H1 (cell line): ENCODE measurements around the gene MAPK11. TPM values are rescaled to one million over a fixed set of nuclear protein-coding genes. Genes with fewer than 3 reads are reported as not detected.

Experiments
- CTCF ChIA-PET: fragments of 300-600 bp; sonication (Branson Sonifier 250); formaldehyde crosslinking; loops from one replicate; lab custom pipeline; 2021; ENCODE audit not compliant: partially characterized antibody; lab: Charles Lee
- POLR2A ChIA-PET: fragments of 300-600 bp; sonication (Branson Sonifier 250); formaldehyde crosslinking; loops from one replicate; lab custom pipeline; 2021; ENCODE audit warnings: inconsistent platforms; ENCODE audit not compliant: partially characterized antibody; lab: Charles Lee
- DNase-seq, 2 experiments: peaks; one replicate each; pipeline versions ENCODE4 v3.0.0 to v3.0.0-alpha.2; 2010 to 2022; ENCODE audit warnings: low spot score in 2 of 2, low read depth in 1 of 2, mixed read lengths in 1 of 2
- FAIRE-seq: peaks from 2 replicates; lab custom pipeline; 2011; peaks lifted over from hg19 to GRCh38; lab: Jason Lieb, UNC
- H2AFZ ChIP-seq: 2 replicates; pipeline ENCODE4 v1.8.1; 2012; ENCODE audit warnings: low read length, inconsistent platforms
- H2AK5ac ChIP-seq: 2 replicates; pipeline ENCODE4 v1.6.1; 2013; ENCODE audit warnings: low read depth, low read length
- H2BK120ac ChIP-seq: replicated peaks from 2 replicates; pipeline ENCODE3; 2013; ENCODE audit warnings: low read depth, low read length, inconsistent platforms
- H2BK12ac ChIP-seq: 2 replicates; pipeline ENCODE4 v1.6.1; 2013; ENCODE audit warnings: low read depth, low read length
- H2BK15ac ChIP-seq: 2 replicates; pipeline ENCODE4 v1.6.1; 2013; ENCODE audit warnings: low read length
- H2BK20ac ChIP-seq: 2 replicates; pipeline ENCODE4 v1.6.1; 2013; ENCODE audit warnings: low read length
- H2BK5ac ChIP-seq: 2 replicates; pipeline ENCODE4 v1.6.1; 2013; ENCODE audit warnings: low read depth, low read length
- H3K14ac ChIP-seq: 2 replicates; pipeline ENCODE4 v1.6.1; 2013; ENCODE audit warnings: inconsistent platforms; ENCODE audit not compliant: insufficient read length
- H3K18ac ChIP-seq: 2 replicates; pipeline ENCODE4 v1.6.1; 2013; ENCODE audit warnings: low read length; ENCODE audit errors: extremely low read depth
- H3K23ac ChIP-seq: 2 replicates; pipeline ENCODE4 v1.6.1; 2013; ENCODE audit warnings: inconsistent platforms; ENCODE audit not compliant: insufficient read length
- H3K23me2 ChIP-seq: 2 replicates; pipeline ENCODE4 v1.6.1; 2013; ENCODE audit warnings: low read depth, low read length
- H3K27ac ChIP-seq: 2 replicates; pipeline ENCODE4 v1.6.1; 2011; ENCODE audit warnings: low read depth, low read length, inconsistent platforms
- H3K27me3 ChIP-seq, 4 experiments: replicated peaks in 1 of 4; 1 replicate in 1 of 4; 2 replicates in 3 of 4; pipeline versions ENCODE4 v1.6.1 to v1.8.1; 2011 to 2013; ENCODE audit warnings: low read length in 3 of 4, mild to moderate bottlenecking in 3 of 4, inconsistent platforms in 2 of 4, mixed read lengths in 2 of 4, moderate library complexity in 1 of 4; ENCODE audit not compliant: control insufficient read depth in 3 of 4, insufficient read depth in 3 of 4; ENCODE audit errors: extremely low read depth in 1 of 4
- H3K36me3 ChIP-seq, 4 experiments: 2 replicates each; pipeline versions ENCODE4 v1.6.1 to v1.8.1; 2011 to 2013; ENCODE audit warnings: mild to moderate bottlenecking in 4 of 4, low read length in 3 of 4, moderate library complexity in 2 of 4, control low read depth in 1 of 4, inconsistent platforms in 1 of 4; ENCODE audit not compliant: insufficient read depth in 4 of 4, control insufficient read depth in 2 of 4
- H3K4ac ChIP-seq: replicated peaks from 2 replicates; pipeline ENCODE3; 2013; ENCODE audit warnings: low read length, low read depth, mixed read lengths, inconsistent platforms; ENCODE audit not compliant: insufficient read length
- H3K4me1 ChIP-seq, 4 experiments: replicated peaks in 1 of 4; 1 replicate in 1 of 4; 2 replicates in 3 of 4; pipeline versions ENCODE4 v1.6.1 to v1.8.1; 2011 to 2013; ENCODE audit warnings: low read length in 3 of 4, inconsistent platforms in 2 of 4, mixed read lengths in 1 of 4; ENCODE audit not compliant: insufficient read depth in 4 of 4, control insufficient read depth in 3 of 4
- H3K4me2 ChIP-seq, 2 experiments: 2 replicates each; pipeline versions ENCODE4 v1.6.1 to v1.8.1; 2011 to 2013; ENCODE audit warnings: low read depth in 2 of 2, low read length in 2 of 2, control low read depth in 1 of 2, inconsistent platforms in 1 of 2, mild to moderate bottlenecking in 1 of 2; ENCODE audit not compliant: insufficient read depth in 1 of 2
- H3K4me3 ChIP-seq, 4 experiments: fragments of 200-600, 300-600 bp in 1 of 4; sonication (generic), shearing (Covaris generic), sonication (Bioruptor Twin) in 1 of 4; 2 replicates each; pipeline versions ENCODE4 v1.5.1 to v1.8.1; 2011 to 2016; ENCODE audit warnings: low read length in 4 of 4, low read depth in 3 of 4, control low read depth in 2 of 4, inconsistent platforms in 2 of 4, mild to moderate bottlenecking in 2 of 4, mixed read lengths in 1 of 4, moderate library complexity in 1 of 4; ENCODE audit not compliant: insufficient read depth in 2 of 4; ENCODE audit errors: extremely low read depth in 1 of 4
- H3K56ac ChIP-seq: replicated peaks from 2 replicates; pipeline ENCODE3; 2013; ENCODE audit warnings: low read depth, mild to moderate bottlenecking, mixed read lengths, low read length, inconsistent platforms; ENCODE audit not compliant: insufficient read length
- H3K79me1 ChIP-seq: 2 replicates; pipeline ENCODE4 v1.6.1; 2013; ENCODE audit warnings: low read depth, low read length, control low read depth
- H3K79me2 ChIP-seq, 2 experiments: 2 replicates each; pipeline versions ENCODE4 v1.6.1 to v1.8.1; 2012 to 2013; ENCODE audit warnings: low read length in 2 of 2, mild to moderate bottlenecking in 2 of 2, inconsistent platforms in 1 of 2; ENCODE audit not compliant: insufficient read depth in 2 of 2, control insufficient read depth in 1 of 2
- H3K9ac ChIP-seq, 4 experiments: replicated peaks in 1 of 4; 1 replicate in 1 of 4; 2 replicates in 3 of 4; pipeline versions ENCODE4 v1.6.1 to v1.8.1; 2011 to 2013; ENCODE audit warnings: low read depth in 3 of 4, low read length in 3 of 4, control low read depth in 2 of 4, mild to moderate bottlenecking in 2 of 4, moderate library complexity in 2 of 4, inconsistent platforms in 1 of 4; ENCODE audit errors: extremely low read depth in 1 of 4
- H3K9me3 ChIP-seq, 2 experiments: 2 replicates each; pipeline versions ENCODE4 v1.6.1 to v1.8.1; 2012 to 2013; ENCODE audit warnings: mild to moderate bottlenecking in 2 of 2, moderate library complexity in 2 of 2, control low read depth in 1 of 2, inconsistent platforms in 1 of 2, low read depth in 1 of 2, low read length in 1 of 2, mixed read lengths in 1 of 2; ENCODE audit not compliant: insufficient read depth in 2 of 2
- H4K20me1 ChIP-seq, 2 experiments: replicated peaks in 1 of 2; 2 replicates each; pipeline versions ENCODE3 to v1.8.1; 2011 to 2013; ENCODE audit warnings: inconsistent platforms in 2 of 2, low read length in 2 of 2, mild to moderate bottlenecking in 1 of 2; ENCODE audit not compliant: insufficient read depth in 2 of 2, control insufficient read depth in 1 of 2
- H4K5ac ChIP-seq: 2 replicates; pipeline ENCODE4 v1.6.1; 2013; ENCODE audit warnings: low read length, low read depth, mixed read lengths, inconsistent platforms; ENCODE audit not compliant: insufficient read length
- H4K8ac ChIP-seq: 2 replicates; pipeline ENCODE4 v1.8.0; 2013; ENCODE audit warnings: mild to moderate bottlenecking, moderate library complexity, low read length, inconsistent platforms; ENCODE audit not compliant: insufficient read depth; ENCODE audit errors: extremely low read depth
- H4K91ac ChIP-seq: replicated peaks from 2 replicates; pipeline ENCODE3; 2013; ENCODE audit warnings: low read length, mixed read lengths, inconsistent platforms; ENCODE audit not compliant: insufficient read length
- BACH1 ChIP-seq: IDR thresholded peaks from 2 replicates; pipeline ENCODE4 v1.6.1; 2012; ENCODE audit warnings: low read length, improper control_type of control experiment
- CHD1 ChIP-seq: IDR thresholded peaks from 2 replicates; pipeline ENCODE4 v1.6.1; 2012; ENCODE audit warnings: low read depth, low read length, improper control_type of control experiment
- KDM1A ChIP-seq: fragments of 200-600, 300-600 bp; sonication (generic); IDR thresholded peaks from 2 replicates; pipeline ENCODE4 v1.7.1; 2016; ENCODE audit warnings: mild to moderate bottlenecking, low read length, borderline replicate concordance
- KDM4A ChIP-seq: IDR thresholded peaks from one replicate; pipeline ENCODE4 v1.7.1; 2012; ENCODE audit warnings: low read depth, mild to moderate bottlenecking, moderate library complexity, low read length, inconsistent platforms; ENCODE audit not compliant: severe bottlenecking
- NRF1 ChIP-seq: IDR thresholded peaks from 2 replicates; pipeline ENCODE4 v1.6.1; 2011; ENCODE audit warnings: mild to moderate bottlenecking, low read depth, low read length, improper control_type of control experiment
- POLR2AphosphoS5 ChIP-seq: IDR thresholded peaks from 2 replicates; pipeline ENCODE4 v1.6.1; 2011; ENCODE audit warnings: low read depth, low read length
- RAD21 ChIP-seq, 2 experiments: IDR thresholded peaks in 1 of 2; conservative IDR thresholded peaks in 1 of 2; 2 replicates each; pipeline ENCODE4 v1.6.1; 2011; ENCODE audit warnings: low read depth in 2 of 2, low read length in 2 of 2, improper control_type of control experiment in 1 of 2, inconsistent platforms in 1 of 2, mild to moderate bottlenecking in 1 of 2, moderate library complexity in 1 of 2
- SP1 ChIP-seq: IDR thresholded peaks from 2 replicates; pipeline ENCODE4 v1.6.1; 2011; ENCODE audit warnings: low read depth, low read length
- SP4 ChIP-seq: IDR thresholded peaks from 2 replicates; pipeline ENCODE4 v1.6.1; 2012; ENCODE audit warnings: low read length, inconsistent platforms
- TAF1 ChIP-seq: IDR thresholded peaks from 2 replicates; pipeline ENCODE4 v1.6.1; 2011; ENCODE audit warnings: mild to moderate bottlenecking, low read depth, low read length
- WGBS, 2 experiments: shearing (Covaris generic) in 1 of 2; methylation state at CpG; one replicate each; pipeline versions ENCODE4 v1.1.6 to v1.1.7; 2013 to 2015; ENCODE audit warnings: low lambda C conversion rate in 2 of 2, mixed read lengths in 2 of 2, inconsistent platforms in 1 of 2, low coverage in 1 of 2, missing lambda C conversion rate in 1 of 2; ENCODE audit not compliant: insufficient replicate concordance in 2 of 2, insufficient coverage in 1 of 2, insufficient read length in 1 of 2; ENCODE audit errors: extremely low coverage in 1 of 2, missing lambda C conversion rate in 1 of 2; 5-methylcytosine and 5-hydroxymethylcytosine counted together
- polyA plus RNA-seq, 7 experiments: library from polyadenylated mRNA; depleted of rRNA in 3 of 7; stranded (reverse) in 5 of 7; unstranded in 2 of 7; fragments of >200 nt in 5 of 7; fragments of 200-250 nt in 2 of 7; gene quantifications; 1 replicate in 5 of 7; 2 replicates in 1 of 7; 4 replicates in 1 of 7; pipeline versions ENCODE4 v1.2.1 to v1.2.3, GENCODE V29; 2011 to 2013; ENCODE audit warnings: missing spikeins in 2 of 7, mixed read lengths in 2 of 7
- total RNA-seq: library from RNA; stranded (reverse); fragmentation: NEBNext Ultra II Directional; extraction: Animal tissue kit (Norgen Biotek cat#: 25700); gene quantifications from 2 replicates; pipeline ENCODE4 v1.2.1, GENCODE V29; 2021
- TF ChIP-seq, protein P1 (sequence below): IDR thresholded peaks from 2 replicates; pipeline ENCODE4 v1.6.1; 2012; ENCODE audit warnings: inconsistent platforms

Gene MAPK11
- total and polyA plus RNA-seq, 2 of the 8 experiments (the other 6 are each of a cell fraction or from before 2014, with no cell fraction given), result 0.70 to 1.5 TPM

DNA sequence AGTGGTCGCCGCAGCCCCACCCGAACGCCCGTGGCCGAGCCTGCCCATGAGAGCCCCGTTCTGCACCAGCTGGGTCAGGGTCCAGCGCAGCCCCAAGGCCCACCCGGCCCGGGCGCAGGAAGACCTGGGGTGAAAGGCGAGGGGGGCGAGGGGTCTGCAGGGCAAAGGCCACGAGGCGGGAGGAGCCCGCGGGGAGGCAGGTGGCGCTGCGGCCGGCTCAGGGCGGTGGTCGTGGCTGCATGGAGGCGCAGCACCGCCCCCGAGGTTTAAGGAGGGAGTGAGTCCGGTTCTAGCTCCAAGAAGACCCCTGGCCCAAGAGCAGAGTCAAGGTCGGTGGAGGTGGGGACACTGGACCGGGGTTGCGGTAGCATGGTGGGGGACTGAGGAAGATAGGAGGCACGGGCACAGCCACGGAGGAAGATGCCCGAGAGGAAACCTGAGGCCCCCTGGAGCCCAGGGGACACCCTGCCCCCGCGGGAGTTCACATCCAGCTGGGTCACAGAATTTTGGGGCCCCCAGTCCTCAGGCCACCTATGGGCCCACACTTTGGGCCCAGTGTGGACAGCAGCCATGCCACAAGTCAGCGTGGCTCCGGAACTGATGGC, 18.6 kb downstream of the MAPK11 start:
- H4K5ac ChIP-seq, result peak overlapping the region; percentile 88
- H3K9ac ChIP-seq, result peak overlapping the region in 1 of 4 experiments; percentile 13; a peak in 3 of 7 replicates
- no peak overlapping the region for H3K27ac ChIP-seq
- H3K4me3 ChIP-seq, result peak overlapping the region; percentile 54 to 80 (median 72)
- no peaks in the 10 kb centered on the region for H3K36me3 ChIP-seq
- H3K79me2 ChIP-seq, result no peaks in the 10 kb centered on the region
- no peak overlapping the region; the same call in 1 of the 2 replicates for H2AFZ ChIP-seq
- H4K20me1 ChIP-seq, result peaks cover 0 to 15% of the 10 kb centered on the region in 2 experiments
- peak overlapping the region; percentile 71 for H3K18ac ChIP-seq
- no peak for FAIRE-seq
- WGBS, 2 experiments, result 21% methylated on average over 23 of the region's 36 CpGs; no CpG with 5 or more reads in 1 of the 2 experiments
- no peak overlapping the region for H2BK20ac ChIP-seq
- no peak overlapping the region for H3K56ac ChIP-seq
- peak overlapping the region; percentile 68; the same call in 1 of the 2 replicates for H2BK12ac ChIP-seq
- H3K23me2 ChIP-seq, result peaks cover 12% of the 10 kb centered on the region
- peak overlapping the region; percentile 27 for H4K91ac ChIP-seq
- H3K79me1 ChIP-seq, result 0 out of 2 replicates have a peak, but pooled peaks cover 3% of the 10 kb centered on the region
- H3K9me3 ChIP-seq, result no peaks in the 10 kb centered on the region
- H3K4ac ChIP-seq, result peak overlapping the region; percentile 98
- H2AK5ac ChIP-seq, result no peak overlapping the region
- DNase-seq, result no peak
- peaks cover 0 to 12% (median 8%) of the 10 kb centered on the region in 4 experiments; a peak in 6 of 7 replicates for H3K4me1 ChIP-seq
- POLR2A ChIA-PET, result interaction anchor here (0.9 to 1.9 kb wide), 11 partner anchors 8 to 49 kb away, joined by 3 to 5 read pairs (median 4); partner anchors contain the start of gene MAPK12
- no peak overlapping the region for H3K23ac ChIP-seq
- no peak overlapping the region for H2BK120ac ChIP-seq
- no peak overlapping the region for H3K14ac ChIP-seq
- H3K27me3 ChIP-seq, result no peaks in the 10 kb centered on the region
- 0 out of 2 replicates have a peak overlapping the region, but pooled peaks have one; percentile 81 for H2BK15ac ChIP-seq
- H3K4me2 ChIP-seq, result peak overlapping the region; percentile 68 to 99
- CTCF ChIA-PET, result interaction anchor here (0.6 to 3.7 kb wide), 25 partner anchors 9 to 246 kb away, joined by 3 to 30 read pairs (median 4); partner anchors contain the start of gene MAPK12
- H4K8ac ChIP-seq, result peak overlapping the region; percentile 88; the same call in 1 of the 2 replicates
- H2BK5ac ChIP-seq, result no peak overlapping the region
- 0 out of 2 replicates have a peak, but pooled peaks have one; percentile 3 for TF ChIP-seq POLR2AphosphoS5
- no peak for TF ChIP-seq NRF1
- TF ChIP-seq BACH1, result 0 out of 2 replicates have a peak, but pooled peaks have one; percentile 2
- TF ChIP-seq RAD21 (IDR thresholded peaks at IDR 0.05 in 1 of 2, conservative IDR thresholded peaks at IDR 0.05 in 1 of 2; ENCODE audit: low read depth in 2 of 2, low read length in 2 of 2), result no peak
- TF ChIP-seq KDM4A, result peak; percentile 55
- no peak for TF ChIP-seq SP1
- TF ChIP-seq, protein P1, sequence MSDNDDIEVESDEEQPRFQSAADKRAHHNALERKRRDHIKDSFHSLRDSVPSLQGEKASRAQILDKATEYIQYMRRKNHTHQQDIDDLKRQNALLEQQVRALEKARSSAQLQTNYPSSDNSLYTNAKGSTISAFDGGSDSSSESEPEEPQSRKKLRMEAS, result peak; percentile 83
- peak; percentile 5; the same call in 1 of the 2 replicates for TF ChIP-seq TAF1
- no peak for TF ChIP-seq SP4
- no peak for TF ChIP-seq KDM1A
- TF ChIP-seq CHD1, result no peak
